H4 (cell line): Measurements from ENCODE around the gene SAAL1. TPM values are rescaled to one million over a fixed set of nuclear protein-coding genes. Genes with fewer than 3 reads are reported as not detected.

Source experiments
- total RNA-seq: library from RNA; depleted of rRNA; stranded (reverse); fragments of >200 nt; shearing (Covaris generic); gene quantifications from 2 replicates; pipeline ENCODE4 v1.2.3, GENCODE V29; 2014; rRNA removed

Gene SAAL1
- total RNA-seq, 1 experiment from 2014 or later, result 65.3 TPM

Other genes with a start within 250 kb of the SAAL1 start
- gene SERGEF, start 93.0 kb downstream of the SAAL1 start, total RNA-seq, result 42.8 and 46.7 TPM in 2 replicates
- gene TPH1, start 59.8 kb downstream of the SAAL1 start, total RNA-seq, result 0.17 TPM in 1 of 2 replicates, not detected in the other
- gene MRGPRX3, start 26.5 kb upstream of the SAAL1 start, total RNA-seq, result not detected in 2 replicates
- not detected in 2 replicates for gene MRGPRX4, start 66.8 kb upstream of the SAAL1 start, total RNA-seq
- not detected in 2 replicates for gene SAA4, start 130.7 kb upstream of the SAAL1 start, total RNA-seq
- not detected in 2 replicates for gene SAA2, start 142.6 kb upstream of the SAAL1 start, total RNA-seq
- not detected in 2 replicates for gene SAA1, start 160.2 kb upstream of the SAAL1 start, total RNA-seq
- gene HPS5, start 216.1 kb upstream of the SAAL1 start, total RNA-seq, result 22.5 and 28.8 TPM in 2 replicates
- 80.5 and 83.3 TPM in 2 replicates for gene GTF2H1, start 216.5 kb upstream of the SAAL1 start, total RNA-seq